Ecto neural progenitor cell (in vitro differentiated cells): ENCODE data around the gene SCG5.
A peak's percentile ranks its signal among the peaks of the same experiment; 100 is the strongest.
"Not testable (repeated sequence)": the region's sequence is repeated elsewhere in the genome, so short reads cannot be mapped to it uniquely, and the experiment has no call there.

Source experiments
- DNase-seq: peaks from one replicate; pipeline ENCODE4 v3.0.0-alpha.2; 2018; ENCODE audit warnings: low spot score

SCG5 gene, protein sequence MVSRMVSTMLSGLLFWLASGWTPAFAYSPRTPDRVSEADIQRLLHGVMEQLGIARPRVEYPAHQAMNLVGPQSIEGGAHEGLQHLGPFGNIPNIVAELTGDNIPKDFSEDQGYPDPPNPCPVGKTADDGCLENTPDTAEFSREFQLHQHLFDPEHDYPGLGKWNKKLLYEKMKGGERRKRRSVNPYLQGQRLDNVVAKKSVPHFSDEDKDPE

DNA sequence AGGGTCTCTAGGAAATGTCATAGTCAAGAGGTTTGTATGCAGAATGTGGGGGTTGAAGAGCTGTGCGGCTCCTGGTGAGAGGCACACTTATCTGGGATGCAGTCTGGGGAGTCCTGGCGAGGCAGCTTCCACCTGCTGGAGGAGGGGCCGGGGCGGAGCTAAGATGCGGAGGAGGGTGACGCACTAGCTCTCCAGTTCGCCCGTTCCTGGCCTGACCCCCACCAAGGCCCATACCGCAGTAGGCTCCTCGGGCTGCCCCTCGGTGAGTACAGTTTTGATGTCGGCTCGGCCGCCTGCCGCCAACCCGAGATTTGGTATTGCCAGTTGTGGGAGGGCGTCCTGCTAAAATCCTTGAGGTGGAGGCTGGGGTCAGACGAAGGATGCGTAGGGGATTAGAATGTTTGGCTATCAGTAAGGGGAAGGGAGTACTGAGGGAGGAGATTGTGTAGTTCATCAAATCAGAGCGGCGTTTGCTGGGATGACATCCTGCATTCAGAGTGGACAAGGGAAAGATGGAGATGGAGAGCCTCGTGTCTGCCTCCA is at the start of gene SCG5:
Gene SCG5, plus strand, starts transcription at position 194 of the 543 bp plus-strand sequence. CDS start 1,883 bp downstream, outside the sequence.
- peak; percentile 82 for DNase-seq

DNA sequence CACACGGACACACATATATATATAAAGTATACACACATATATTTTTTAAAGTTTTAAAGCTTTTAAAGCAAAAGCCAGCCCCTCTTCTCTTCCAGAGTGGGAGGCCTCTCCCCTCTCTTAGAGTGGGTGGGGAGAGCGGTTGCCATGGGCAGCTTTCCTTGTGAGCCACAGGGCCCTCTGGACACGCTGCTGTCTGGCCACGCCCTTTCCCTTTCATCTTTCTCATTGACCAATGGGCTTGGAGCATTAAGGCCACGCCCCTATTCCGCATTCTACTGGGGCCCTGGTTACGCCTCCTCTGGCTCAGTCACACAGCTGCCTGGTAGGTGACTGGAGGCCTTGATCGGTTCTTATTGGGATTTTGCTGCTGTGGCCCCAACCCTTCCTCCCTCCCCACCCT is 48.4 kb upstream of the SCG5 start, which contains the start of gene GOLGA8N:
Gene GOLGA8N, plus strand, starts transcription at position 306 of the 400 bp plus-strand sequence.
- not testable (repeated sequence) for DNase-seq

DNA sequence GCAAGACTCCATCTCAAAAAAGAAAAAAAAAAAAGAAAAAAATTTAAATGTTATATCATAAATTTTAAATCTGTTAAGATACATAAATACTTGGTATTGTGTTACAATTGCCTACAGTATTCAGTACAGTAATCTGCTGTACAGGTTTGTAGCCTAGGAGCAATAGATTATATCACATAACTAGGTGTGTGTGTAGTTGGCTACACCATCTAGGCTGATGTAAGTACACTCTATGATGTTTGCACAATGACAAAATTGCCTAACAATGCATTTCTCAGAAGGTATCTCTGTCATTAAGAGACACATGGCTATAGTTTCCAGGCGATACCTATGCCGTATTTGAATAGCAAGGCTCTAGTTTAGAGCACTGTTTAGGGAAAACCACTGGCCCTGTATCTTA is 32.0 kb upstream of the SCG5 start:
- DNase-seq: not testable (repeated sequence)

DNA sequence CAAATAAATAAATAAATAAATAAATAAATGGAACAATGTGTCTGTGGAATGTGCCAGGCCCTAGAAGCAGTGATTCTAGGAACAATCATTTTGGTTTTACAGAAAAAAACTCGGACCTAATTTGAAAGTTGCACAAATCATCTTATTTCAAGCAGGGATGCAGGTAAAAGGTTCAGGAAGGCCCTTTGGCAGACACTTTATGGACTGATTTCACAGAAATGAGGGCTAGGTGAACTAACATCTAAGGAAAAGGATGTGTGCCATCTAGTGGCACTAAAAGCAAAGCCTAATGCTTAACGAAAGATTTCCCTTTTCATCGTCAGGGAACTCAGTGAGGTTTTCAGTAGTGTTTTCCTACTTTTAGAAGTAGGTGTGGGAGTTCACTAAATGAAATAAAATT is 30.8 kb upstream of the SCG5 start:
- DNase-seq: not testable (repeated sequence)

DNA sequence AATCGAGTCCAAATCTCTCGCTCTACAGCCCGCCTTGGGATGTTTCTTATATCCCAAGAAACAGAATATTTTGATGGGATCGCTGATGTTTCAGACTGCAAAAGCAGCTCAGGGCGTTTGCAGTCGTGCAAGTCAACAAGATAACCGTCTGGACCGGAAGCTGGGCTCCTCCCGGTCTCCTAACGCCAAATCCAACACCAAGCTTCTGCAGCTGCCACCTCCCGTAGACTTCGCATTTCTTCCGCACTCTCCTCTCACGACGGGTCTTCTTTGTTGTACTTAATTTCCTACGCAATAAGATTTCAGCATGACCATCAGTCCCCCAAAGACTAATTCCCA is 26.8 kb upstream of the SCG5 start:
- DNase-seq: not testable (repeated sequence)

DNA sequence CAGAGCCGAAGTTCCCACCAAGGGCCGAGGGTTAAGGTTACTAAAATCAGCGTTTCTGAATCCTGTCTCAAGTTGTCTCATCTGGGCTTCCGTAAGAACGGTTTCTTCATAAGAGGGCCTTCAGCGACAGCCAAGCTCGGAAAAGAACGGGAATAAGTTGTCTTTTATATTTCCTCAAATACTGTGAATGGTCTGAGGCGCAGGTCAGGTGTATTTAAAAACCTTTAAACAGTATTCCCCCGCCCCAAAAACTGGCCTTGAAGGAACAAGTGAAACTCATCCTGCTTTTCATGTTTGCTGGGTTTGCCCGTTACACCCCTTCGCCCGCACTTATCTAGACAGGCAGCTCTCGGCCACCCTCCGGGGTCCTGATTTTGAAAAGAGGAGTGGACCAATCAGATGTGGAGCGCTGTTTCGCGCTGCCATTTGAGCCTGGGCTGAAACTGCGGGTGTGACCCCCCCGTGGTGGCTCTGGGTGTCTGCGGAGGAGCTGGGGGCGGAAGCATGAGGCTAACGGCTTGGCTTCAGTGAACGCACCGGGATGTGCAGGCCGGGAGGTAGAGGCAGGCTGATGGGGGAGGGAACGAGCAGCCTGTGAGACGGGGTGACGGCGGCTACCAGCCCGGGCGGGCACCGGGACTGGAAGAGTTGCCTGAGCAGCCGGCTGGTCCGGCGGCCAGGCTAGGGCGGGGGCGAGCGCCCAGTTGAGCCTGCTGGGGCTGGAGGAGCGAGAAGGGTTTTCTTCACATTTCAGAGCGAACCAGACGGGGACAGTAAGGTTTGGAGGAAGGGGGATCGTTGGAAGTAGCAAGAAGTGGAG is 26.2 kb upstream of the SCG5 start, which contains the start of gene ARHGAP11A:
Gene ARHGAP11A, plus strand, starts transcription at position 454 of the 820 bp plus-strand sequence. CDS start 708 bp downstream, outside the sequence.
- DNase-seq: peak; percentile 82

DNA sequence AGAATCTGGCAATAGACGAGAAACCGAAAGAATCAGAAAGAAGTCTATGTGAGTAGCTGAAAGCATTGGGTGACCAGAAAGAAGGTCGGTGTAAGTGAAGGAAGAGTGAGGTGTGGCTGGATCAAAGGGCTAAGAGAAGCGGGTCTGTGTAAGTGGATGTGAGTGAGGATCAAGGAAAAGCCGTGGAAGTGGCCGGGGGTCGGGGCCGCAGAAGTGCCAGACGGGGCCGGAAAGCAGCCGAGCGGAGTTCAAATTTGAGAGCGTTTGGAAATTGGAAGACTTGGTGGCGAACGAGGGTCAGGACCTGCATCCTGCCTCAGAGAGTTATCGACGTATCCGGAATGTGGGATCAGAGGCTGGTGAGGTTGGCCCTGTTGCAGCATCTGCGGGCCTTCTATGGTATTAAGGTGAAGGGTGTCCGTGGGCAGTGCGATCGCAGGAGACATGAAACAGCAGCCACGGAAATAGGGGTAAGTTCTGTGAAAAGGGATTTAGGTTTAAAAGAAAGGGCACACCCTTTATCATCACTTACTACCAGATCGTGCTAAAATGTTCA is 25.6 kb upstream of the SCG5 start:
- DNase-seq: not testable (repeated sequence)

DNA sequence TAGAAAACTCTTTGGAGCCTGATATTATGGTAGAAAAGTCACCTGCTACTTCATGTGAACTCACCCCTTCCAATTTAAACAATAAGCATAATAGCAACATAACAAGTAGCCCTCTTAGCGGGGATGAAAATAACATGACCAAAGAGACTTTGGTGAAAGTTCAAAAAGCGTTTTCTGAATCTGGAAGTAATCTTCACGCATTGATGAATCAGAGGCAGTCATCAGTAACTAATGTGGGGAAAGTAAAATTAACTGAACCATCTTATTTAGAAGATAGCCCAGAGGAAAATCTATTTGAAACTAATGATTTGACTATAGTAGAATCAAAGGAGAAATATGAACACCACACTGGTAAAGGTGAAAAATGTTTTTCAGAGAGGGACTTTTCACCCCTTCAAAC is 5.1 kb upstream of the SCG5 start:
- DNase-seq: no peak

DNA sequence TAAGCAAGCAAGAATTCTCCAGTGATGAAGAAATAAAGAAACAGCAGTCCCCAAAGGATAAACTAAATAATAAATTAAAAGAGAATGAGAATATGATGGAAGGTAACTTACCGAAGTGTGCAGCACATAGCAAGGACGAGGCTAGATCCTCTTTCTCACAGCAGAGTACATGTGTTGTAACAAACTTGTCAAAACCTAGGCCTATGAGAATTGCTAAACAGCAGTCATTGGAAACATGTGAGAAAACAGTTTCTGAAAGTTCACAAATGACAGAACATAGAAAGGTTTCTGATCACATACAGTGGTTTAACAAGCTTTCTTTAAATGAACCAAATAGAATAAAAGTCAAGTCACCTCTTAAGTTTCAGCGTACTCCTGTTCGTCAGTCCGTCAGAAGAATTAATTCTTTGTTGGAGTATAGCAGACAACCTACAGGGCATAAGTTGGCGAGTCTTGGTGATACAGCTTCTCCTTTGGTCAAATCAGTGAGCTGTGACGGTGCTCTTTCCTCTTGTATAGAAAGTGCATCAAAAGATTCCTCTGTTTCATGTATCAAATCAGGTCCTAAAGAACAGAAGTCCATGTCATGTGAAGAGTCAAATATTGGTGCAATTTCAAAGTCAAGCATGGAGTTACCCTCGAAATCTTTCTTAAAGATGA is 4.5 kb upstream of the SCG5 start:
- no peak for DNase-seq

DNA sequence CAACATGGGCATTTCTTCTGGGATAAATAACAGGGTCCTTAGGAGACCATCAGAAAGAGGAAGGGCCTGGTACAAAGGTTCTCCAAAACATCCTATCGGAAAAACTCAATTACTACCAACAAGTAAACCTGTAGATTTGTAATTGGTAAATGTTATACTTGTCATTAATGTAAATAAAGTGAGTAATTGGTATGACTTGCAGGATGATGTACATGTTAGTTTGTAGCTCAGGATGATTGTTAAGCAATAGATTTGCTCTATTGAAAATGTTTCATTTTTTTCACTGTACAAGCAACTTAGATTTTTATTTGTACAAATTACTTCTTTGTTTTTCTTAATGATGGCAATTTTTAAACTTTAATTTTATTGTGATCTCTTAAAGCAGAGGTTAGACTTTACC is 3.8 kb upstream of the SCG5 start:
- DNase-seq: no peak

DNA sequence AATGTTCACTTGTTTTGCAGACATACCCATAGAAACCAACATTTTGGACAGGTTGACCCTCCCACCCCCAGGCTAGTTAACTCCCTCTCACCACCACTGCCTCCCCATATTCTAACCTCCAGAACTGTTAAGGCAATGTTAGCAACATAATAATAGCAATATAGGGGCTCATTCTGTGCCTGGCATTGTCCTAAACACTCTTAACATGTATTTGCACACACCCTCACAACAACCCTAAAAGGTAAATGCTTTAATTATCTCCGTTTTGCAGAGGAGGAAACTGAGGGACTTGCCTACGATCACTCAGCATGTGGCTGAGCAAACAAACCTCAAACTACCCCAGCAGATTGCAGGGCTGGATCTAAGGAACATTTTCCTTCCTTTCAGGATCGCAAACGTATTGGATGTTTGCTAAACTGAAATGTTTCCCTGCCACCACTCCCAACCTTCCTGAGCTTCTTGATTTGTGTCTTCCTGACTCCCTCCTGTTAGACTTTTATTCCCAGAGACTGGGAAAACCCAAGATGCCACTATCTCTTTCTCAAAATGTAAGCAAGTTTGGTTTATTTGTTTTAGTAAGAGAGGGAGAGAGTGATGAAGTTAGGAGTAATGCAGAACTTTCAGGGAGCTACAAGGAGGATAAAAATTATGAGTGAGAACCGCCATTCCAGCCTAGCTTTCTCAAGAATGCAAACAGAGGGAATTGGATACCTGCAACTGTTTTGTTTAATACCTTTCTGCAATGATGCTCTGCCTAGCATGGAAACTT is 1.3 kb downstream of the SCG5 start:
- DNase-seq: no peak

DNA sequence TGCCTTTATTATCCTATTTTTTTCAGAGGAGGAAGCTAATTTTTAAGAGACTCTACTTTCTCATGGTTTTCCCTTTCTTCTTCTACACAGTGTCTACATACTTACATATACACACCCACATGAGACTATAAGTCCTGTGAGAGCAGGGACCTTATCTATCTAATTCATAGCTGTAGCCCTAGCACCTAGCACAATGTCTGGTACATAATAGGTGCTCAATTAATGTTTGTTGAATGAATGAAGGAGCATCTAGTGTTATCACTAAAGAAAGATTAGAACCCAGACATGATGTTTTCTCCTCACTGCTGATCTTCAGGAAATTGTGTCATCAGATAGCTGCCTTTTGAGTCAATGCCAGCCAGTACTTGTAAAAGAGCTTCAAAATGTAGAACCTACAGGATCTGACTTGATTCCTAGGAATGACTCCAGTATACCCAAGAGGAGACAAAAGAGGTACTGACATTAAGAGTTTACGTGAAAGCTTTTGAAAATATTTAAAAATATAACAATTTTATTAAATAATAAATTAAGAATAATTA is 2.5 kb downstream of the SCG5 start:
- no peak for DNase-seq

DNA sequence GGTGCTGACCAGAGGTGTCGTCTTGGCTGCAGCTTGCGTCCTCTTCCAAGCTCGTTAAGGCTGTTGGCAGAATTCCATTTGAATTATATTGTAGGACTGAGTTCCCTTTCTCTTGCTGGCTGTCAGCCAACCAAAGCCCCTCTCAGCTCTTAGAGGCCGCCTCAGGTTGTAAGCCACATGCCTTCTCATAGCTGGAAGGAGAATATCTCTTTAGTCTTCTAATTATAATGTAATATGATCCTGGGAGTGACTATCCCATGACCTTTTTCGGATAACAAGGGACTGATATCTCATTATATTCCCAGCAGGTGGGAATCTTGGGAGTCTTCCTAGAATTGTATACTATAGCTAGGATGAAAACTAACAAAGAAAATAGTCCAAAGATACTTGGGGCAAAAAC is 4.8 kb downstream of the SCG5 start:
- no peak for DNase-seq

DNA sequence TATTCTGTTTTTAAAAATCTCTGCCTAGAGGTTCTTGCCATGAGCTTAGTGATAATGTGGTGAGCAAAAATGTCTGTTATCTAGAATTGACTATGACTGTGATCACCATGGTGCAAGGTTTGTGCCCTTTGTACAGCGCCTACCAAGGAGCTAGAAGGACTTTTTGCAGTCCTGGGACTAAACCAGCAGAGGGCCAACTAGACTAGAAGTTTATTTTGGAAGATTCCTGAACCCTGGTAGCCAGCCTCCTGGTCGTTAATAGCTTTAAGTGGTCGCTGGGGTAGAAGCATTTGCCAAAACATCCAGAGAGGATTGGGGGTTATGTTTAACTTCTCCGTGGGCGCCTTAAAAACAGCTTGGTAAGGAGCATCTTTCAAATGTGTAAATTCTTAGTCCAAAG is 7.8 kb downstream of the SCG5 start:
- DNase-seq: no peak

DNA sequence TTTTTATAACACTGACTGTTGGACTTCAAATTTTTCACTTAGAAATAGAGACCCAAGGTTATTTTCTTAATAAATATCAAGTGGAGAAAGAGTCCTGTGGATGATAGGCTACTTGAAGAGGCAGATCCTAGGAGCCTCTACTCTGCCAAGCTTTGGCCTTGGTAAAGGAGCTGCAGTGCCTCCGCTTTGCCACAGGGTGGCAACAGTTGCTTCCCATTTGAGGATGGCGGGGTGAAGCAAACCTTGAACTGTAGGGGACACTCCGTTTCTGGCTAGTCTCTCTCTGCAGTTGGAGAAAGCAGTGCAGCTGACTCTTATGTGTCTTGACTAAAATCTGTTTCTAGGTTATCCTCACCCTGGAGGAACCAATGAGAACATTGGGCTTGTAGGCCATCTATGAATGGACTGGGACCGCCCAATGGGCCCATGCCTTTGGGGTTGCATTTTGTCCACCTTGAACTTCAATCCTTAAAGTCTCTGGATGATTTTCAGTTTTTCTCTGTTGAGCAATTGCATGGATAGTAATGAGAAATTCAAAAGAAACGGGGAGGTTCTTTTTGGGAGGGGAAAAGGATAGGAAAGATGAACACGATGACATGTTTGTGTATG is 9.8 kb downstream of the SCG5 start:
- DNase-seq: peak; percentile 63

DNA sequence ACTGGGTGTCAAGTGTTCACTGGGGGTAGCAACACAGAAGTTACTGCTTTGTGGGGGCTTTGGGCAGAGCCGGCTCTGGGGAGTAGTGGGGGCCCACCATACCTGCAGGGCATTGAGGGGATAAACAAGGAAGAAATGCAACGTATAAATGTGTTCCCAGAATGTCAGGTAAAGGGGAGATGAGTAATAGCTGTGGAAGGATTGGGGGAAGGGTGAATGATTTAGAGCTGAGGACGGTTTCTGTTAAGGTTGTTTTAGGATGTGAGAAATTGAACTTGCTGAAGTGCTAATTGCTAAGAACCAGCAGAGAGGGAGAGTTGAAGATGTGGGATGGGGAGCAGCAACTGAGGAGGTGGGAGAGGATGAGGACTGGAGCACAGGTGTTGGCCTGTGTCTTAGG is 10.7 kb downstream of the SCG5 start:
- no peak for DNase-seq

DNA sequence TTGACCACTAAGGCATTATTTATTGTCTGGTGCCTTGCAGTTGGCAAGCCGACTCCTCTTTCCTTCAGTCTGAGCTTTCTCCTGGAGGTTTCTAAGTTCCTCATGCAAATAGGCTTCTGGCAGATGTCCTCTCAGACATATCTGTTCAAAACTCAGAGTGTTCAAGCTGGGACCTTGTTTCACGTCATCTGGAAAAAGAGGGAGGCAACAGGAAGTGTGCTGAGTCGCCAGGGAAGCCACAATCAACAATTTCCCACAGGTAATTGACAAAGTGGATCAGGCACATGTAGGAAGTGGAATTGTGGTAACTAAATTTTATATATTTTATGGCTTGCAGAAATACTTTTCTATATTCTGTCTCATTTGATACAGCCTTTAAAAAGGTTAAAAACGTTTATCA is 14.6 kb downstream of the SCG5 start:
- DNase-seq: no peak

DNA sequence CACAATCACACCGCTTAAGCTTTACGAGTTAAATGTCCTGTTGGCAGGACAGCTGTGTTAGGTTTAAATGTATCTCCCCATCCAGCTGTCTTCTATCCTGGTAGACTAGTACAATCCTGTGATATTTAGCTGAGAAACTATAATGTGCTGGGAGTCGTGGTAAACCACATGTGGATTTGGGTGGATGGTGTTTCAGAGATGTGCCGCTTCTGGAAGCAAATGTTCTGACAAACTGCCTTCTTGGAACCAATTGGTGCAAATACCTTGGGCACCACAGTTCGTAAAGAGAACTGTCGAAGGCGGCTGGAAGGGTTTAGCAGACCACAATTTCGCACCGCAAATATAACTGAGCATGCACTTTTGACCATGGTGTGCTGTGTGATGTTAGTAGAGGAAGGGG is 15.0 kb downstream of the SCG5 start:
- DNase-seq: no peak

DNA sequence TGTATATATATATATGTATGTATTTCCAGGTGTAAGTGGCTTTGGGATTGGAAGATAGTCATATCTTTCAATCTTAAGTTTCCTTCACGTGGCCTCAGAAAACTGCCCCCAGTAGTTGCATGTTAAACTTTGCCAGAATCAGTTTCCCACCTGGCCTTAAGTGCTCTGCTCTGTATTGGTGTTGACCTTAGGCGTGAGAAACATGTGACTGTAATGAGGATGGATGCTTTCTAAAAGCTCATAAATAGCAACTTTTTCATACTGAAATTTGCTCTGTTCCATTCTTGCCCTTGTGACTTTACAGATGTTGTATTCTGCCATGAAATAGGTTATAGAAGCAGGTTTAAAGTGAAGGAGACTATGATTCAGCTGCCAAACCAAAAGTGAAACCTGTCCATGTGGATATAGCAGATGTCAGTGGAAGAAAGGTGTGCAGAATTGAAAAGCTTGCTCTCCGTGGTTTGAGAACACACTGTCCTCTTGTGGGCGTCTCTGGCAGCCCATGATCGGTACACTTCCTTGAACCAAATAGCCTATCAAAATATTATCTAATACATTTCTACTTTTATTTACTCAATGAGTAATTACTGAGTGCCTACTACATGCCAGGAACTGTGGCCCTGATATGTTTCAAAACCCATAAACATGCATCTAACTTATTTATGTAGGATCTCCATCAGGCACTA is 15.8 kb downstream of the SCG5 start:
- DNase-seq: no peak

DNA sequence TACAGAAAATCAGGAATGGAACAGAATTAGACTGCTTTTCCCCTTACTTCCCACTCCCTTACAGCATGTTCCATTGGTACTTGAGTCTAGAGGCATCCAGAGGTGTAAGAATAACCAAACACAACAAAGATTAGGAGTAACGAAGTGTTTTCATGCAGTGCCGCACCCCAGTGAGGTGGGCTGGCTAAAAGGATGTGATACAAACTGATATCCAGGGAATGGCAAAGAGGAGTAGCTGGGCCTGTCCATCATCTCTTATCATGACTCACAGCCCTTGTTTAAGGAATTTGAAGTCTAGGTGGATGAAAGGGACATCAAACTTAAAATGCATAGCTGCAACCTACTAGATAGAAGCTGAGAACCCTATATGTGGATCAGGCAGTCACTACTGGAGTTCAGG is 16.4 kb downstream of the SCG5 start:
- no peak for DNase-seq
